ENCODE measurements around the gene BTN1A1. TPM values are rescaled to one million over a fixed set of nuclear protein-coding genes. Genes with fewer than 3 reads are reported as not detected.

BTN1A1 gene
- polyA plus RNA-seq, 1 donor (not counting 4 experiments of a cell fraction or from before 2014, with no cell fraction given) = not detected

GRCh38 chr6:26464014-26464413 lies 36.1 kb upstream of the BTN1A1 start:
- Histone ChIP-seq H3K4me3 (ENCODE audit: control insufficient read depth in 2 of 3, extremely low read depth in 1 of 3, insufficient read depth in 2 of 3, low read depth in 1 of 3, low read length in 3 of 3) (no peak overlapping the region), H3K27me3 (ENCODE audit: control insufficient read depth, extremely low read depth, insufficient read depth, low read length) (no peaks in the 10 kb centered on the region), H3K9me3 (ENCODE audit: control insufficient read depth, low read depth, low read length) (no peaks in the 10 kb centered on the region), H3K36me3 (ENCODE audit: control insufficient read depth in 2 of 2, extremely low read depth in 1 of 2, insufficient read depth in 2 of 2, low read length in 2 of 2) (peaks cover 44 to 48% of the 10 kb centered on the region in 2 experiments), H4K20me1 (ENCODE audit: control insufficient read depth, extremely low read depth, insufficient read depth, low read length) (no peaks in the 10 kb centered on the region), H3K9me1 (ENCODE audit: control insufficient read depth, extremely low read depth, insufficient read depth, low read length) (no peaks in the 10 kb centered on the region), H3K9ac (ENCODE audit: control insufficient read depth, extremely low read depth, insufficient read depth, low read length) (no peak overlapping the region), H2AFZ (ENCODE audit: control insufficient read depth, low read length) (no peak overlapping the region), H3K4me2 (ENCODE audit: control insufficient read depth, extremely low read depth, insufficient read depth, low read depth, low read length) (no peak overlapping the region), H3K79me2 (ENCODE audit: control insufficient read depth, insufficient read depth, low read length) (peaks cover 21% of the 10 kb centered on the region), H3K4me1 (ENCODE audit: control insufficient read depth, extremely low read depth, insufficient read depth, low read length) (peaks cover 2% of the 10 kb centered on the region), H3K27ac (ENCODE audit: control insufficient read depth, insufficient read depth, low read length) (no peak overlapping the region)
- FAIRE-seq (no peak), DNase-seq (ENCODE audit: low read depth, low spot score) (no peak)
- dilution Hi-C loops (cut with MboI; ENCODE audit: extremely low pct_ligation_motif_present, low sequenced_read_pairs) = no loop called here
- no peak for TF ChIP-seq EZH2 (IDR thresholded peaks at IDR 0.05; ENCODE audit: low read length)
- TF ChIP-seq, protein P1, sequence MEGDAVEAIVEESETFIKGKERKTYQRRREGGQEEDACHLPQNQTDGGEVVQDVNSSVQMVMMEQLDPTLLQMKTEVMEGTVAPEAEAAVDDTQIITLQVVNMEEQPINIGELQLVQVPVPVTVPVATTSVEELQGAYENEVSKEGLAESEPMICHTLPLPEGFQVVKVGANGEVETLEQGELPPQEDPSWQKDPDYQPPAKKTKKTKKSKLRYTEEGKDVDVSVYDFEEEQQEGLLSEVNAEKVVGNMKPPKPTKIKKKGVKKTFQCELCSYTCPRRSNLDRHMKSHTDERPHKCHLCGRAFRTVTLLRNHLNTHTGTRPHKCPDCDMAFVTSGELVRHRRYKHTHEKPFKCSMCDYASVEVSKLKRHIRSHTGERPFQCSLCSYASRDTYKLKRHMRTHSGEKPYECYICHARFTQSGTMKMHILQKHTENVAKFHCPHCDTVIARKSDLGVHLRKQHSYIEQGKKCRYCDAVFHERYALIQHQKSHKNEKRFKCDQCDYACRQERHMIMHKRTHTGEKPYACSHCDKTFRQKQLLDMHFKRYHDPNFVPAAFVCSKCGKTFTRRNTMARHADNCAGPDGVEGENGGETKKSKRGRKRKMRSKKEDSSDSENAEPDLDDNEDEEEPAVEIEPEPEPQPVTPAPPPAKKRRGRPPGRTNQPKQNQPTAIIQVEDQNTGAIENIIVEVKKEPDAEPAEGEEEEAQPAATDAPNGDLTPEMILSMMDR (optimal IDR thresholded peaks at IDR 0.05 in 1 of 3, IDR thresholded peaks at IDR 0.05 in 1 of 3, conservative IDR thresholded peaks at IDR 0.05 in 1 of 3; ENCODE audit: extremely low read depth in 1 of 3, insufficient read depth in 2 of 3, low read length in 3 of 3) = no peak

- TF ChIP-seq, protein P1 (optimal IDR thresholded peaks at IDR 0.05 in 1 of 3, IDR thresholded peaks at IDR 0.05 in 1 of 3, conservative IDR thresholded peaks at IDR 0.05 in 1 of 3; ENCODE audit: extremely low read depth in 1 of 3, insufficient read depth in 2 of 3, low read length in 3 of 3) = no peak
- TF ChIP-seq EZH2 (IDR thresholded peaks at IDR 0.05; ENCODE audit: low read length) = no peak
- Histone ChIP-seq H3K79me2 (ENCODE audit: control insufficient read depth, insufficient read depth, low read length) (peaks cover 16% of the 10 kb centered on the region), H4K20me1 (ENCODE audit: control insufficient read depth, extremely low read depth, insufficient read depth, low read length) (no peaks in the 10 kb centered on the region), H3K27me3 (ENCODE audit: control insufficient read depth, extremely low read depth, insufficient read depth, low read length) (no peaks in the 10 kb centered on the region), H2AFZ (ENCODE audit: control insufficient read depth, low read length) (no peak overlapping the region), H3K4me1 (ENCODE audit: control insufficient read depth, extremely low read depth, insufficient read depth, low read length) (no peaks in the 10 kb centered on the region), H3K4me2 (ENCODE audit: control insufficient read depth, extremely low read depth, insufficient read depth, low read depth, low read length) (no peak overlapping the region), H3K4me3 (ENCODE audit: control insufficient read depth in 2 of 3, extremely low read depth in 1 of 3, insufficient read depth in 2 of 3, low read depth in 1 of 3, low read length in 3 of 3) (no peak overlapping the region), H3K9me3 (ENCODE audit: control insufficient read depth, low read depth, low read length) (no peaks in the 10 kb centered on the region), H3K9ac (ENCODE audit: control insufficient read depth, extremely low read depth, insufficient read depth, low read length) (no peak overlapping the region), H3K36me3 (ENCODE audit: control insufficient read depth in 2 of 2, extremely low read depth in 1 of 2, insufficient read depth in 2 of 2, low read length in 2 of 2) (peaks cover 45 to 48% of the 10 kb centered on the region in 2 experiments), H3K9me1 (ENCODE audit: control insufficient read depth, extremely low read depth, insufficient read depth, low read length) (no peaks in the 10 kb centered on the region), H3K27ac (ENCODE audit: control insufficient read depth, insufficient read depth, low read length) (no peak overlapping the region)
- FAIRE-seq = no peak
- no peak for DNase-seq (ENCODE audit: low read depth, low spot score)
- dilution Hi-C loops (cut with MboI; ENCODE audit: extremely low pct_ligation_motif_present, low sequenced_read_pairs) = no loop called here
Measured at GRCh38 chr6:26464416-26465131, 35.5 kb upstream of the BTN1A1 start.

All from keratinocyte (primary cell).